HG02763 (cell line): ENCODE results near the gene SLC35G1.

Source experiments
- ATAC-seq: cut with Tn5 transposase; IDR thresholded peaks from one replicate; pipeline ENCODE4 v1.9.1; 2021; ENCODE audit warnings: mild to moderate bottlenecking, moderate library complexity; ENCODE audit not compliant: unreplicated experiment

Gene SLC35G1, protein sequence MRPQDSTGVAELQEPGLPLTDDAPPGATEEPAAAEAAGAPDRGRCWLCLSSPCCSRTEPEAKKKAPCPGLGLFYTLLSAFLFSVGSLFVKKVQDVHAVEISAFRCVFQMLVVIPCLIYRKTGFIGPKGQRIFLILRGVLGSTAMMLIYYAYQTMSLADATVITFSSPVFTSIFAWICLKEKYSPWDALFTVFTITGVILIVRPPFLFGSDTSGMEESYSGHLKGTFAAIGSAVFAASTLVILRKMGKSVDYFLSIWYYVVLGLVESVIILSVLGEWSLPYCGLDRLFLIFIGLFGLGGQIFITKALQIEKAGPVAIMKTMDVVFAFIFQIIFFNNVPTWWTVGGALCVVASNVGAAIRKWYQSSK

GRCh38 chr10:93893646-93894515 is at the start of gene SLC35G1:
Gene SLC35G1 (plus strand): TSS chr10:93893978. CDS start chr10:93894034, 56 bp downstream.
- peak; percentile 94 for ATAC-seq

DNA sequence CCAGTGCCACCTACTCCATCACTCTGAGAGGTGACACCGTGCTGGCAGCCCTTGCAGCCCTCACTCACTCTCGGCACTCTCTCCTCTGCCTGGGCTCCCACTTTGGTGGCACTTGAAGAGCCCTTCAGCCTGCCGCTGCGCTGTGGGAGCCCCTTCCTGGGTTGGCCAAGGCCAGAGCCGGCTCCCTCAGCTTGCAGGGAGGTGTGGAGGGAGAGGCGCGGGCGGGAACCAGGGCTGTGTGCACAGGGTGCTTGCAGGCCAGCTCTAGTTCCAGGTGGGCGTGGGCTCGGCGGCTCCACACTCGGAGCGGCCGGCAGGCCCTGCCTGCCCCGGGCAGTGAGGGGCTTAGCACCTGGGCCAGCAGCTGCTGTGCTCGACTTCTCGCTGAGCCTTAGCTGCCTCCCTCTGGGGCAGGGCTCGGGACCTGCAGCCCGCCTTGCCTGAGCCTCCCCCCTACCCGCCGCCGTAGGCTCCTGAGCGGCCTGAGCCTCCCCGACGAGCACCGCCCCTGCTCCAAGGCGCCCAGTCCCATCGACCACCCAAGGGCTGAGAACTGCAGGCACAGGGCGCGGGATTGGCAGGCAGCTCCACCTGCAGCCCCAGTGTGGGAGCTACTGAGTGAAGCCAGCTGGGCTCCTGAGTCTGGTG is 48.7 kb upstream of the SLC35G1 start:
- no peak for ATAC-seq

- ATAC-seq: no peak
Measured at GRCh38 chr10:93849593-93849992, 44.2 kb upstream of the SLC35G1 start.

GRCh38 chr10:93850031-93851015 is 43.5 kb upstream of the SLC35G1 start:
- ATAC-seq: no peak

GRCh38 chr10:93851169-93851568 is 42.6 kb upstream of the SLC35G1 start:
- ATAC-seq: no peak

- no peak for ATAC-seq
Measured at GRCh38 chr10:93852476-93853095, 41.2 kb upstream of the SLC35G1 start.

DNA sequence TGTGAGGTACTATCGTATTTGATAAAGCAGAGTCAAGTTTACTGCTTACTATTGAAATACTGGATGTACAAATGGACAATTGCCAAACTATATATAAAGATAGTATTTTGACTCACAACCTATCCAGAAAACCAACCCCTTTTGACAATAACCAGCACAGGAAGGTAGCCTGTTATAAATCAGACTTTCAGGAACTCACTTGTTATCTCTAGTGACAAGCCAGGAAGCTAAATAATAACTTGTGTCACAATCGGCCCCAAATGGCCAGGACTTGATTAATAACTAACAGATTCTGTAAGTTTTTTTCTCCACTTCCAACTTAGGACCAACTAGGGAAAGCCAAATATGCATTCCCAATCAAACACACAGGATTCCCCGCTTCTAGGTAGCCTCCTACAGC is 38.8 kb upstream of the SLC35G1 start:
- no peak for ATAC-seq

DNA sequence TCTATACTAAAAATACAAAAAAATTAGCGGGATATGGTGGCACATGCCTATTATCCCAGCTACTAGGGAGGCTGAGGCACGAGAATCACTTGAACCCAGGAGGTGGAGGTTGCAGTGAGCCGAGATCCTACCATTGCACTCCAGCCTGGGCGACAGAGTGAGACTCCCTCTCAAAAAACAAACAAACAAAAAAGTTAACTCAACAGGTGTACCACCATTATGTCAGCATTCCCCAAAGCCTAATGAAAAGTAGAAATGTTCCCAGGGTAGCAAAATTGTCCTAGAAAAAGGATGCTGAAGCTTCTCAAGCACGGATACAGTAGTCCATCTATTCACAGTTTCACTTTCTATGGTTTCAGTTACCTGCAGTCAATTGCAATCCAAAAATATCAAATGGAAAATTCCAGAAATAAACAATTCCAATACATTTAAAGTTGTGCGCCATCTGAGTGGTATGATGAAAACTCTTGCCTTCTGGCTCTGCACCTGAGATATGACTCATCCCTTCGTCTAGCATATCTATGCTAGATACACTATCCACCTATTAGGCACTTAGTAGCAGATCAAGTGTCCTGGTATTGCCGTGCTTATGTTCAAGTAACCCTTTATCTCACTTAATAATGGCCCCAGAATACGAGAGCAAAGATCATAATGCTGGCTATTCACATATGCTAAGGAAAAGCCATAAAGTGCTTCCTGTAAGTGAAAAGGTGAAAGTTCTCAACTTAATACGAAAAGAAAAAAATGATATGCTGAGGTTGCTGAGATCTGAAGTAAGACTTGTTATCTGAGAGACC is 37.2 kb upstream of the SLC35G1 start:
- ATAC-seq: no peak

- no peak for ATAC-seq
Measured at GRCh38 chr10:93859049-93859655, 34.6 kb upstream of the SLC35G1 start.

GRCh38 chr10:93861825-93862224 is 32.0 kb upstream of the SLC35G1 start:
- ATAC-seq: no peak

GRCh38 chr10:93865794-93866425 is 27.9 kb upstream of the SLC35G1 start:
- ATAC-seq: no peak

DNA sequence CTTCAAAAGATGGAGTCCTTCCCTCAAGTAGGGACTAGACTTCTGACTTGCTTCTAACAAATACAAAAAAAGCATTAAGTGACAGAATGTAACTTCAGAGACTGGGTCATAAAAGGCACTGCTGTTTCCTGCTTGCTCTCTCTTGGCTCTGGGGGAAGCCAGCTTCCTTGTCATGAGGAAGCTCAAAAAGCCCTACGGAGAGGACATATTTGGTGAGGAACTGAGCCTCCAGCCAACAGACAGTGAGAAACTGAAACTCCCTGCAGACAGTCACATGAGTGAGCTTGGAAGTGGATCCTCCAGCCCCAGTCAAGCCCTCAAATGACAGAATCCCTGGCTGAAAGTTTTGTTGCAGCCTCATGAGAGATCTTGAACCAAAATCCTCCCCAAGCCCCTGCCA is 26.3 kb upstream of the SLC35G1 start:
- ATAC-seq: no peak

DNA sequence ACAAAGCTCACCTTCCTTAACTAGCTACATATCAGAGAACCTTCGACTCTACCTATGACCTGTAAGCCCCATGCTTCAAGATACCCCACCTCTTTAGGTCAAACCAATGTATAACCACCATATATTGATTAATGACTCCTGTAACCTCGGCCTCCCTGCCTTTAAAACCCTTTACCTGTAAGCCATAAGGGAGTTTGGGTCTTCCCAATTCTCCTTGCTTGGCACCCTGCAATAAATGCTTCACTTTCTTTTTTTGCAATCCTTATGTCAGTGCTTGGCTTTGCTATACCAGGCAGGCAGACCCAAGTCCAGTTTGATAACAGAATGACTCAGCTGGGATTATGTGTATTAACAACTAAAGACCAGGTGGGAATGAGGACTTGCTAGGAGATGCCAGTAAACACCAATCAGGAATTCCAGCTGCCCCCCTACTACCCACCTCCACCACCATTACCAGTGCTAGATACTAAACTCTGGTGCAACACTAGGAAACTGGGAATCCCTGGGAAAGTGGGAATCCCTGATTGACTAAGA is 22.0 kb upstream of the SLC35G1 start:
- no peak for ATAC-seq

DNA sequence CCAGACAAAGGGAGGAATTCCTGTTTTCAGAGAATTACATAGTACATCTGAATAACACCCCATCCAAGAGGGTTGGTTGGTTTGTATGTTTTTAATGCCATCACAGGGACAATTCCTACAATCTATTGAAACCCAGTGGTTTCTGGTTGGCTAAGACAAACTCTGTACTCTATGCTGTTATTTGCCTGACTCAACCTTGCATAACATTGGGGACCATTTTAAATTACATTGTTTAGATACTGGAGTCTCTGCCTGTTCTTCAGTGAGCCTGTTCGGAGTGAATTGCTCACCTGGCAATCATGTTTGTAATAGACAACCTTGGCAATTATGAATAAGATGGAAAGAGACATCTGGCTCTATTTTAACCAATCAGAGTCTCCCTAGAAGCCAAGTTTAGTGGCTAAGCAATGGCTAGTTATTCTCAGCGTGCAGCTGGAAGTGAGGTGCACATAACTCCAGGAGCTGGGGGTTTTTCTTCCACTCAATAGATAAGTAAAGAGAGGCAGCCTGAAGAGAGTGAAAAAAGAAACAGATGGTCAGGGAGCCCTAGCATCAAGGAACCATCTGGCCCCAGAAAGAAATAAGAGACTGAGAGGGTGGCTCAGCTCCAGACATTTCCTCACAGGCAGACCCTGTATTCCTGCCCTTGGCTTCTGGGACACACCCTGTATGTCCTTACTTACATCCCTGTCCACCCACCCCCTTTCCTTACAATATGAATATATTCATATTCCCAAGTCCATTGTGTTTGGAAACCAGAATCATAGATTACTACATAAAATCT is 21.2 kb upstream of the SLC35G1 start:
- no peak for ATAC-seq

- no peak for ATAC-seq
Measured at GRCh38 chr10:93873420-93874115, 20.2 kb upstream of the SLC35G1 start.

DNA sequence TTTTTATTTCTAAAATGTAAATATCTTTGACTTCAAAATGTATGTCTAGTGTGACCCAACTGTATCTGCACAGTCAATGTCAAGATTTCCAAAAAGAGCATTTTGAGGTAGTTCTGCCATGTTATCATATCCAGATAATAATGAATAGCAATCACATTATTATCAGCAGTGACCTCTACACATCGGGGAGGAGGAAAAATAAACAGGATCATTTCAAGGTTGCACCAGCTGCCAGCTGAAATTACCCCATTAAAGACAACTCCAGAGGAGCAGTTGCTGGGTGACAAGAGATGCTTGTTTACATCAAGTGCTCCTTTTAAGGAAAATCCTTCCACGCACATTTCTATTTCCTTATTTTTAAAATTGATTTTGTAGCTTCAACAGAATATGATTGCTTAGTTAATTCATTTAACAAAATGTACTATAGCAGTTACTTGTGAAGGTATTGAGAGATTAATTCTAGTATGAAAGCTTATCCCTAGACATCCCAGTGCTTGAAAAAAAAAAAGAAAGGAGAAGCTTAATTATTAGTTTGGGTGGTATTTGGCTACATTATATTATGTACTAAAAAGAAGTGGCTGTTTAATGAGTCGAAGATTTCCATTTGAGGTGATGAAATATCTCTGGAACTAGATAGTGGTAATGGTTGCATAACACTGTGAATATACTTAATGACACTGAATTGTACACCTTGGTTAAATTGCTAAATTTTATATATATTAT is 19.3 kb upstream of the SLC35G1 start:
- ATAC-seq: no peak
